ENCODE results near the gene PDE8A.

GRCh38 chr15:85171736-85172135 lies 190.1 kb downstream of the PDE8A start:
- TF ChIP-seq, protein P1, sequence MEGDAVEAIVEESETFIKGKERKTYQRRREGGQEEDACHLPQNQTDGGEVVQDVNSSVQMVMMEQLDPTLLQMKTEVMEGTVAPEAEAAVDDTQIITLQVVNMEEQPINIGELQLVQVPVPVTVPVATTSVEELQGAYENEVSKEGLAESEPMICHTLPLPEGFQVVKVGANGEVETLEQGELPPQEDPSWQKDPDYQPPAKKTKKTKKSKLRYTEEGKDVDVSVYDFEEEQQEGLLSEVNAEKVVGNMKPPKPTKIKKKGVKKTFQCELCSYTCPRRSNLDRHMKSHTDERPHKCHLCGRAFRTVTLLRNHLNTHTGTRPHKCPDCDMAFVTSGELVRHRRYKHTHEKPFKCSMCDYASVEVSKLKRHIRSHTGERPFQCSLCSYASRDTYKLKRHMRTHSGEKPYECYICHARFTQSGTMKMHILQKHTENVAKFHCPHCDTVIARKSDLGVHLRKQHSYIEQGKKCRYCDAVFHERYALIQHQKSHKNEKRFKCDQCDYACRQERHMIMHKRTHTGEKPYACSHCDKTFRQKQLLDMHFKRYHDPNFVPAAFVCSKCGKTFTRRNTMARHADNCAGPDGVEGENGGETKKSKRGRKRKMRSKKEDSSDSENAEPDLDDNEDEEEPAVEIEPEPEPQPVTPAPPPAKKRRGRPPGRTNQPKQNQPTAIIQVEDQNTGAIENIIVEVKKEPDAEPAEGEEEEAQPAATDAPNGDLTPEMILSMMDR (conservative IDR thresholded peaks at IDR 0.05): no peak
- TF ChIP-seq ZFX (IDR thresholded peaks at IDR 0.05): no peak

All from C4-2B (cell line).